ENCODE measurements around the gene TCF3.

Gene TCF3

GRCh38 chr19:1656988-1657536 lies 4.6 kb upstream of the TCF3 start:
- TF ChIP-seq TCF12 (IDR thresholded peaks at IDR 0.05; ENCODE audit: low read depth) (no peak), TAF1 (IDR thresholded peaks at IDR 0.05; ENCODE audit: low read depth) (no peak), NFIC (IDR thresholded peaks at IDR 0.05) (no peak), EP300 (IDR thresholded peaks at IDR 0.05; ENCODE audit: borderline replicate concordance) (no peak), RAD21 (IDR thresholded peaks at IDR 0.05; ENCODE audit: low read depth) (no peak), CREB1 (IDR thresholded peaks at IDR 0.05; ENCODE audit: low read depth) (no peak)

GRCh38 chr19:1655987-1656608 lies 3.7 kb upstream of the TCF3 start:
- TF ChIP-seq EP300 (IDR thresholded peaks at IDR 0.05; ENCODE audit: borderline replicate concordance) (no peak), NFIC (IDR thresholded peaks at IDR 0.05) (no peak), YY1 (IDR thresholded peaks at IDR 0.05; ENCODE audit: low read depth) (no peak), TEAD4 (IDR thresholded peaks at IDR 0.05) (no peak), ZBTB7A (IDR thresholded peaks at IDR 0.05; ENCODE audit: low read depth) (no peak), USF1 (IDR thresholded peaks at IDR 0.05) (no peak)
- TF ChIP-seq, protein P1, sequence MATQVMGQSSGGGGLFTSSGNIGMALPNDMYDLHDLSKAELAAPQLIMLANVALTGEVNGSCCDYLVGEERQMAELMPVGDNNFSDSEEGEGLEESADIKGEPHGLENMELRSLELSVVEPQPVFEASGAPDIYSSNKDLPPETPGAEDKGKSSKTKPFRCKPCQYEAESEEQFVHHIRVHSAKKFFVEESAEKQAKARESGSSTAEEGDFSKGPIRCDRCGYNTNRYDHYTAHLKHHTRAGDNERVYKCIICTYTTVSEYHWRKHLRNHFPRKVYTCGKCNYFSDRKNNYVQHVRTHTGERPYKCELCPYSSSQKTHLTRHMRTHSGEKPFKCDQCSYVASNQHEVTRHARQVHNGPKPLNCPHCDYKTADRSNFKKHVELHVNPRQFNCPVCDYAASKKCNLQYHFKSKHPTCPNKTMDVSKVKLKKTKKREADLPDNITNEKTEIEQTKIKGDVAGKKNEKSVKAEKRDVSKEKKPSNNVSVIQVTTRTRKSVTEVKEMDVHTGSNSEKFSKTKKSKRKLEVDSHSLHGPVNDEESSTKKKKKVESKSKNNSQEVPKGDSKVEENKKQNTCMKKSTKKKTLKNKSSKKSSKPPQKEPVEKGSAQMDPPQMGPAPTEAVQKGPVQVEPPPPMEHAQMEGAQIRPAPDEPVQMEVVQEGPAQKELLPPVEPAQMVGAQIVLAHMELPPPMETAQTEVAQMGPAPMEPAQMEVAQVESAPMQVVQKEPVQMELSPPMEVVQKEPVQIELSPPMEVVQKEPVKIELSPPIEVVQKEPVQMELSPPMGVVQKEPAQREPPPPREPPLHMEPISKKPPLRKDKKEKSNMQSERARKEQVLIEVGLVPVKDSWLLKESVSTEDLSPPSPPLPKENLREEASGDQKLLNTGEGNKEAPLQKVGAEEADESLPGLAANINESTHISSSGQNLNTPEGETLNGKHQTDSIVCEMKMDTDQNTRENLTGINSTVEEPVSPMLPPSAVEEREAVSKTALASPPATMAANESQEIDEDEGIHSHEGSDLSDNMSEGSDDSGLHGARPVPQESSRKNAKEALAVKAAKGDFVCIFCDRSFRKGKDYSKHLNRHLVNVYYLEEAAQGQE (IDR thresholded peaks at IDR 0.05; ENCODE audit: low read depth), result no peak

DNA sequence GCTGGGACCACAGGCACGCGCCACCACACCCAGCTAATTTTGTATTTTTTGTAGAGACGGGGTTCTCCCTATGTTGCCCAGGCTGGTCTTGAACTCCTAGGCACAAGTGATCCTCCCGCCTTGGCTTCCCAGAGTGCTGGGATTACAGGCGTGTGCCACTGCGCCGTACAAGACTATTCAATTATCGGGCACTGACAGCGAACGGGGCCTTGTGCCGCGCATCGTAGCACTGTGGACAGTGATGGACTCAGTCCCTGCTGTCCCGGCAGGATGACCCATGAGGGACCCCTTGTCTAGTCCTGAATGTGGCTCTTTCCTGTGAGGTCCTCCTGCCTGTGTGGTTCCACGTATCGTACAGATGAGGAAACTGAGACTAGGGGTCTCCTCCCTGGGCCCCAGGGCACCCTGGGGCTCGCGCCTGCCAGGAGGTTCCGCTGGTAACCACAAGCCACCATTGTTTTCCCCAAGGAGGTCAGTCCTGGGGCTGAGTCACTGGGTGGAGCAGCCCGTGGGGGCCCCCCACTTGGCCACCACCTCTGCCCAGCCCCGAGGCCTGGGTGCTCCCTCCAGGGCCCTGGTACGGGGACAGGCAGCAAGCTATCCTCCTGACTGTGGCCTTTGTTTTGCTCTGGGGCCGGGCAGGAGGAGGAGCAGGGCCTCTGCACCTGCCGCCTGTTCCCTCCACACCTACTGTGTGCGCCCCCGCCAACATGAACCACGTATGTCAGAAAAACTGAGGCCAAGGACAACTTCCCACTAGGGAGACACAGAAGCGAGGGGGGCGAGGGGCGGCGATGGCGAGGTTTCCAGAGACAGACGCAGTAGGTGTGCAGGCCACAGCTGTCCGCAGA lies 2.9 kb upstream of the TCF3 start:
- TF ChIP-seq USF1 (IDR thresholded peaks at IDR 0.05) (no peak), EGR1 (IDR thresholded peaks at IDR 0.05) (no peak), FOXM1 (IDR thresholded peaks at IDR 0.05; ENCODE audit: borderline replicate concordance, low read depth) (peak; percentile 25; the same call in 1 of the 2 replicates), NFIC (IDR thresholded peaks at IDR 0.05) (peak; percentile 70), TEAD4 (IDR thresholded peaks at IDR 0.05) (0 out of 2 replicates have a peak, but pooled peaks have one; percentile 39), TCF12 (IDR thresholded peaks at IDR 0.05; ENCODE audit: low read depth) (peak; percentile 80), EP300 (IDR thresholded peaks at IDR 0.05; ENCODE audit: borderline replicate concordance) (peak; percentile 81), CEBPB (IDR thresholded peaks at IDR 0.05) (no peak), CREB1 (IDR thresholded peaks at IDR 0.05; ENCODE audit: low read depth) (no peak), TAF1 (IDR thresholded peaks at IDR 0.05; ENCODE audit: low read depth) (no peak), RAD21 (IDR thresholded peaks at IDR 0.05; ENCODE audit: low read depth) (no peak), YY1 (IDR thresholded peaks at IDR 0.05; ENCODE audit: low read depth) (0 out of 2 replicates have a peak, but pooled peaks have one; percentile 34), ZBTB7A (IDR thresholded peaks at IDR 0.05; ENCODE audit: low read depth) (0 out of 2 replicates have a peak, but pooled peaks have one; percentile 78), MAX (IDR thresholded peaks at IDR 0.05) (no peak)
- TF ChIP-seq, protein P1 (IDR thresholded peaks at IDR 0.05; ENCODE audit: low read depth), result no peak

GRCh38 chr19:1654178-1654792 lies 1.9 kb upstream of the TCF3 start:
- TF ChIP-seq TEAD4 (IDR thresholded peaks at IDR 0.05) (no peak), EGR1 (IDR thresholded peaks at IDR 0.05) (no peak), USF1 (IDR thresholded peaks at IDR 0.05) (no peak), CEBPB (IDR thresholded peaks at IDR 0.05) (no peak), EP300 (IDR thresholded peaks at IDR 0.05; ENCODE audit: borderline replicate concordance) (no peak), TCF12 (IDR thresholded peaks at IDR 0.05; ENCODE audit: low read depth) (no peak)
- TF ChIP-seq, protein P1 (IDR thresholded peaks at IDR 0.05; ENCODE audit: low read depth), result no peak

All from Ishikawa (cell line).